NCI-H510A treated with DMSO at 0.1 percent for 48 hours (cell line): ENCODE results near the gene MRPS35.

Experiments
- DNase-seq: peaks from one replicate; lab custom pipeline; 2025; lab: John Stamatoyannopoulos, UW

Gene MRPS35

GRCh38 chr12:27772328-27773049 lies 61.9 kb downstream of the MRPS35 start:
- DNase-seq = no peak

- DNase-seq = no peak
Measured at GRCh38 chr12:27777141-27777540, 66.5 kb downstream of the MRPS35 start.

- no peak for DNase-seq
Measured at GRCh38 chr12:27778206-27778605, 67.6 kb downstream of the MRPS35 start.

GRCh38 chr12:27779416-27779919 lies 68.8 kb downstream of the MRPS35 start:
- no peak for DNase-seq

- DNase-seq = peak; percentile 31
Measured at GRCh38 chr12:27779920-27780611, 69.4 kb downstream of the MRPS35 start, which contains the start of the genes KLHL42 and MANSC4. KLHL42 (plus strand) TSS chr12:27780233; CDS start chr12:27780331, 98 bp downstream. MANSC4 (minus strand) TSS chr12:27780236; CDS start chr12:27771276, 8,960 bp downstream.

GRCh38 chr12:27780612-27781408 lies 70.2 kb downstream of the MRPS35 start:
- peak; percentile 31 for DNase-seq

- no peak for DNase-seq
Measured at GRCh38 chr12:27781680-27782079, 71.0 kb downstream of the MRPS35 start.

- no peak for DNase-seq
Measured at GRCh38 chr12:27782481-27782880, 71.8 kb downstream of the MRPS35 start.

GRCh38 chr12:27785882-27786570 lies 75.4 kb downstream of the MRPS35 start:
- no peak for DNase-seq

- DNase-seq = no peak
Measured at GRCh38 chr12:27787559-27787958, 76.9 kb downstream of the MRPS35 start.

- DNase-seq = no peak
Measured at GRCh38 chr12:27790179-27790578, 79.5 kb downstream of the MRPS35 start.

- no peak for DNase-seq
Measured at GRCh38 chr12:27794818-27795584, 84.4 kb downstream of the MRPS35 start.

- DNase-seq = no peak
Measured at GRCh38 chr12:27796128-27796527, 85.5 kb downstream of the MRPS35 start.

- DNase-seq = no peak
Measured at GRCh38 chr12:27797301-27798025, 86.8 kb downstream of the MRPS35 start.

- no peak for DNase-seq
Measured at GRCh38 chr12:27800819-27801218, 90.2 kb downstream of the MRPS35 start.

GRCh38 chr12:27801630-27802029 lies 91.0 kb downstream of the MRPS35 start:
- DNase-seq = no peak

- no peak for DNase-seq
Measured at GRCh38 chr12:27802511-27802910, 91.9 kb downstream of the MRPS35 start.

- no peak for DNase-seq
Measured at GRCh38 chr12:27802936-27803335, 92.3 kb downstream of the MRPS35 start.

- DNase-seq = no peak
Measured at GRCh38 chr12:27805238-27805637, 94.6 kb downstream of the MRPS35 start.
